GM10847 (cell line): ENCODE results near the gene SCN8A.

Experiments used
- POLR2A ChIP-seq: IDR thresholded peaks from 2 replicates; pipeline ENCODE4 v1.6.1; 2011; ENCODE audit not compliant: insufficient read length; ENCODE audit errors: extremely low read depth

Gene SCN8A

GRCh38 chr12:51836827-51837173 is 245.8 kb downstream of the SCN8A start:
- TF ChIP-seq POLR2A = no peak

DNA sequence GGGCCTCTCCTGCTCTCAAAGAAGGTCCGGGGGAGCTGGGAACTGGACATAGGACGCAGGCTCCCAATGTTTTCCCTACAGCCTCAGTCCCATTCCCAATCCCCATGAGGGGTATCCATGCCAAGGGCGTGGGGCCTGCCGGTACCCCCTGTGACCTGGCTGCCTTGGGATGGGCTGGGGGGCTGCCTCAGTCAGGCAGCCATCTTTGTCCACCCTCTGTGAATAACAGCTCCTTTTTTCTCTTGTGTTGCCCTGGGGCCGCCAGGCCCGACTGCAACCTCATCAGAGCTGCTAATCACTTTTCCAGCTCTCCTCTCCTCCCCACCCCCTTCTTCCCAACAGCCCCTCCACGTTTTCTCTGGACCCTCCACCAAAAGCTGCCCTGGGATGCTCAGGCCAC is 246.3 kb downstream of the SCN8A start:
- TF ChIP-seq POLR2A = no peak

GRCh38 chr12:51838036-51838435 is 247.0 kb downstream of the SCN8A start:
- no peak for TF ChIP-seq POLR2A

GRCh38 chr12:51838762-51839161 is 247.7 kb downstream of the SCN8A start:
- TF ChIP-seq POLR2A = no peak

DNA sequence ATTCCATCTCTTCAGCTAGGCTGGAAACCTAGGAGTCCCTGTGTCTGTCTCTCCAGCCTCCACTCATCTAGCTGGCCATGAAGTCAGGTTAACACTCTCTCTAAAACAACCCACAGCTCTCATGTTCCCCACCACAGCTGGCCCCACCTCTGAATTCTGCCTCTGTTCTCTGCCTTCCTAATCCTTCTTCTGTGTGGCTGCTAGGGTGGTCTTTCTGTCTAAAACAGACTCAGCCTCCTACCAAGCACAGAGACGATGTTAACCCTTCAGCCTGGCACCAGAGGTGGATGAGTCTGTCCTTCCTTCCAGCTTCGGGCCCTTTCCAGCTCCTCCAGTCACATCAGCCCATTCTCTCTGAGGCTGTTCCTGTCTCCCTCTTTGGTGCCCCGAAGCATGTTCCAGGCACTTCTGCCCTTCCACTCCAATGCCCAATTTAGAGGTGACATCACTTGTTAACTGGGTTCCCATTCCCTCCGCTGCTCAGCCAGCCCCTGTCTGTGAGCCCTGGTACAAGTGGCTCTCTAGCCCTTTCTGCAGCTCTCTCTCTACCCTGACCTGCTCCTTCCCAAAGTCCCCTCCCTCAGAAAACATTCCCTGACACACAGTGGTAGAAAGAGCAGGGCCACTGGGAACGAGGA is 248.4 kb downstream of the SCN8A start:
- TF ChIP-seq POLR2A = no peak

- TF ChIP-seq POLR2A = no peak
Measured at GRCh38 chr12:51840966-51841365, 249.9 kb downstream of the SCN8A start.

GRCh38 chr12:51841727-51842126 is 250.7 kb downstream of the SCN8A start:
- no peak for TF ChIP-seq POLR2A

GRCh38 chr12:51844854-51845253 is 253.8 kb downstream of the SCN8A start:
- TF ChIP-seq POLR2A = no peak

DNA sequence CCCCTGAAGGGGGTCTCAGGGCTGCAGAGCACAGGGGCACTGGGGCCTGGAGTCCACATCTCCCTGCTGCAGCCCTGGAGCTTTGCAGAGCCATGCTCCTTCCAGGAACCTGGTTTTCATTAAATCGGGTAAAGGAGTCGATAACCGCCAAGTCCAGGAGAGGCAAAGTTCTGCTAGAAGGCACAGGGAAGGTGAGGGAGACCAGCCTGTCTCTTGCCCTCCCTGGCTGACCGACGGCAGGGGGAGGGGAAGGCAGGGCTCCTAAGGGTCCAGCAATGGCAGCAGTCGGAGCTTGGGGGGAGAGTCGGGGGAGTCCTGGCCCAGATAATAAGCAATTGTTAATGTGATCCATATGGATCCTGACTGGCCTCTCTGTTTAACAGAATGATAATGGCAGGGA is 254.4 kb downstream of the SCN8A start:
- no peak for TF ChIP-seq POLR2A

GRCh38 chr12:51846271-51846691 is 255.2 kb downstream of the SCN8A start:
- no peak for TF ChIP-seq POLR2A

- TF ChIP-seq POLR2A = no peak
Measured at GRCh38 chr12:51846911-51847642, 256.0 kb downstream of the SCN8A start.

DNA sequence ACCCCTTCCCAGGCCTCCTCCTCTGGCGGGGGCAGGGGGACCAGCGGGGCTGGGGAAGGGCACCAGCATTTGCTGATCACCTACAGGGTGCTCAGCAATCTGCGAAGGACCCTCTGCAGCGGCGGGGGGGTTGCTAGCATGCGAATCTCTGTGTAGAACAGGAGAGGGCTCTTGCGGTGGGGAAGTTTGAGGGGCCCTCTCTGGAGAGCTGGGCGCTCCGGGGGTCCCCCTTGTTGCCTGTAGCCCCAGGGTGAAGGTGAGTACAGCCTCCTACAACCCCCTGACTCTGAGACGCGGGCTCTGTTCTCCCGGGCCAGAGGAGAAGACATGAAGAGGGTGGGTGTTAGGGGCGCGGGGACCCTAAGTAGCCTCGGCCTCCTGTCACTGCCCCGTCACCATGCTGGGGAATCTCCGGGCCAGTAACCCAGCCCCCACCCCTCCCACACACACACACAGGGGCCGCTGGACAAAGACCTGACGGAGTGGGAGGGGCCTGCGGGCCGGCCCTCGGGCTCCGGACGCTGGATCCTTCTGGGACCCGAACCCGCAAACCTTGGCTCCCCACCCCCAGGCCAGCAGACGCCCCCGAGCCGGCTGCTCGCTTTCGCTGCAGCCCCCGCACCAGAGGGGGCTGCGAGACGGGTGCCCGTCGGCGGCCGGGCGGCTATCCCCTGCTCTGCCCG is 256.8 kb downstream of the SCN8A start:
- TF ChIP-seq POLR2A = no peak

DNA sequence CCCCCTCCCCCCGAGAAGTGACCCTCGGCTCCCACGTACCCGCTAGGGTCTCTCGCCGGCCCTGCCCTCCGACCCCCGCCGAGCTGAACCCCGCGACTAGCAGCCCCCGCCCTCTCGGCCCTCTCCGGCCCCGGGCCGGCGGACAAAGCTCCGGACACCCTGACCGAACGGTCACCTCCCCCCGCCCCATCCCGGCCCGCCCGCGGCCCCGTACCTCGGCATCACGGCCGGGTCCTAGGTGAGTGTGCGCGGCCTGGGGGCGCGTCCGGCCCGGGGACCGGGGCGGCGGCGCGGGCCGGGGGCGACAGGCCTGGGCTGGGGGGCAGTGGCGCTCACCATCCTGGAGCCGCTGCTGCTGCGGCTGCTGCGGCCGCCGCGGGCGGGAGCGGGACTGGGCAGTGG is 257.3 kb downstream of the SCN8A start, which contains the start of gene FIGNL2:
Gene FIGNL2, minus strand, starts transcription at position 393 of the 402 bp plus-strand sequence. CDS start 26,305 bp downstream, outside the sequence.
- no peak for TF ChIP-seq POLR2A

GRCh38 chr12:51848841-51849735 is 258.1 kb downstream of the SCN8A start:
- no peak for TF ChIP-seq POLR2A
